ENCODE measurements around the gene WNT7B.
A peak's percentile ranks its signal among the peaks of the same experiment; 100 is the strongest.

The WNT7B gene

GRCh38 chr22:45946805-45947600, 30.0 kb downstream of the WNT7B start:
- H3K9ac ChIP-seq (ENCODE audit: low read depth, low read length, poor library complexity): no peak overlapping the region
- H2BK15ac ChIP-seq (ENCODE audit: low read length): peak overlapping the region; percentile 92
- H2BK5ac ChIP-seq (ENCODE audit: low read length): peak overlapping the region; percentile 66
- H3K4ac ChIP-seq (ENCODE audit: low read length): peak overlapping the region; percentile 66
- no peak for DNase-seq (ENCODE audit: low spot score)
- H2AFZ ChIP-seq (ENCODE audit: low read length): no peak overlapping the region
- H2AK5ac ChIP-seq (ENCODE audit: low read depth, low read length): peak overlapping the region; percentile 82
- peaks cover 5% of the 10 kb centered on the region for H3K79me1 ChIP-seq (ENCODE audit: low read depth, low read length)
- H4K91ac ChIP-seq (ENCODE audit: low read depth, low read length, poor library complexity): no peak overlapping the region
- H3K4me1 ChIP-seq (ENCODE audit: control insufficient read depth in 2 of 2, insufficient read depth in 1 of 2, low read depth in 1 of 2, low read length in 2 of 2): peaks cover 3 to 14% of the 10 kb centered on the region in 2 donors
- H3K14ac ChIP-seq (ENCODE audit: low read length): peak overlapping the region; percentile 71
- WGBS, 2 donors (ENCODE audit: extremely low coverage in 2 of 2, insufficient read length in 2 of 2, insufficient replicate concordance in 1 of 2): no CpG with 5 or more reads among the region's 17 CpGs
- peak overlapping the region; percentile 20 for H3K23ac ChIP-seq (ENCODE audit: low read depth, low read length, poor library complexity)
- H3K27me3 ChIP-seq (ENCODE audit: control insufficient read depth in 3 of 3, insufficient read depth in 3 of 3, low read depth in 1 of 3, low read length in 3 of 3): peaks cover 0 to 3% (median 0%) of the 10 kb centered on the region in 3 experiments
- H3K4me3 ChIP-seq (ENCODE audit: low read length in 2 of 2): no peak overlapping the region
- no peak overlapping the region for H4K8ac ChIP-seq (ENCODE audit: low read depth, low read length)
- H2BK120ac ChIP-seq (ENCODE audit: low read depth, low read length): no peak overlapping the region
- no peaks in the 10 kb centered on the region for H3K36me3 ChIP-seq (replicated peaks in 1 of 2; ENCODE audit: control insufficient read depth in 2 of 2, insufficient read depth in 2 of 2, low read length in 2 of 2)
- H3K27ac ChIP-seq (replicated peaks; ENCODE audit: low read length): no peak overlapping the region
- no peak overlapping the region for H3K4me2 ChIP-seq (ENCODE audit: insufficient read depth, low read length, poor library complexity, severe bottlenecking)
- H3K18ac ChIP-seq (ENCODE audit: low read length): peak overlapping the region; percentile 64
- peak overlapping the region; percentile 58 for H2BK12ac ChIP-seq (ENCODE audit: low read length)
- H3K9me3 ChIP-seq (replicated peaks in 1 of 2; ENCODE audit: control insufficient read depth in 2 of 2, insufficient read depth in 1 of 2, low read depth in 1 of 2, low read length in 2 of 2): peaks cover 0 to 5% of the 10 kb centered on the region in 2 donors

GRCh38 chr22:45945621-45946106, 31.3 kb downstream of the WNT7B start:
- no peaks in the 10 kb centered on the region for H3K36me3 ChIP-seq (replicated peaks in 1 of 2; ENCODE audit: control insufficient read depth in 2 of 2, insufficient read depth in 2 of 2, low read length in 2 of 2)
- peaks cover 0 to 20% of the 10 kb centered on the region in 2 donors for H3K4me1 ChIP-seq (ENCODE audit: control insufficient read depth in 2 of 2, insufficient read depth in 1 of 2, low read depth in 1 of 2, low read length in 2 of 2)
- peak overlapping the region; percentile 49 for H2BK12ac ChIP-seq (ENCODE audit: low read length)
- no peak overlapping the region for H4K8ac ChIP-seq (ENCODE audit: low read depth, low read length)
- no peak overlapping the region for H4K91ac ChIP-seq (ENCODE audit: low read depth, low read length, poor library complexity)
- H2BK120ac ChIP-seq (ENCODE audit: low read depth, low read length): no peak overlapping the region
- no peak overlapping the region for H2BK5ac ChIP-seq (ENCODE audit: low read length)
- no peak overlapping the region for H2AFZ ChIP-seq (ENCODE audit: low read length)
- H3K4ac ChIP-seq (ENCODE audit: low read length): no peak overlapping the region
- no peak overlapping the region for H3K9ac ChIP-seq (ENCODE audit: low read depth, low read length, poor library complexity)
- WGBS, 2 donors (ENCODE audit: extremely low coverage in 2 of 2, insufficient read length in 2 of 2, insufficient replicate concordance in 1 of 2): no CpG with 5 or more reads among the region's 18 CpGs
- H3K23ac ChIP-seq (ENCODE audit: low read depth, low read length, poor library complexity): peak overlapping the region; percentile 60
- peak overlapping the region; percentile 47 for H2BK15ac ChIP-seq (ENCODE audit: low read length)
- peak overlapping the region; percentile 38 for H3K14ac ChIP-seq (ENCODE audit: low read length)
- H3K79me1 ChIP-seq (ENCODE audit: low read depth, low read length): peaks cover 7% of the 10 kb centered on the region
- peaks cover 0 to 2% of the 10 kb centered on the region in 2 donors for H3K9me3 ChIP-seq (replicated peaks in 1 of 2; ENCODE audit: control insufficient read depth in 2 of 2, insufficient read depth in 1 of 2, low read depth in 1 of 2, low read length in 2 of 2)
- no peak overlapping the region for H3K27ac ChIP-seq (replicated peaks; ENCODE audit: low read length)
- peak overlapping the region; percentile 71 for H2AK5ac ChIP-seq (ENCODE audit: low read depth, low read length)
- H3K4me2 ChIP-seq (ENCODE audit: insufficient read depth, low read length, poor library complexity, severe bottlenecking): no peak overlapping the region
- no peak for DNase-seq (ENCODE audit: low spot score)
- H3K27me3 ChIP-seq (ENCODE audit: control insufficient read depth in 3 of 3, insufficient read depth in 3 of 3, low read depth in 1 of 3, low read length in 3 of 3): peaks cover 0 to 6% (median 0%) of the 10 kb centered on the region in 3 experiments
- H3K4me3 ChIP-seq (ENCODE audit: low read length in 2 of 2): no peak overlapping the region
- H3K18ac ChIP-seq (ENCODE audit: low read length): peak overlapping the region; percentile 20

- Histone ChIP-seq H3K4me1 (ENCODE audit: control insufficient read depth in 2 of 2, insufficient read depth in 1 of 2, low read depth in 1 of 2, low read length in 2 of 2) (peaks cover 0 to 20% of the 10 kb centered on the region in 2 donors), H4K8ac (ENCODE audit: low read depth, low read length) (no peak overlapping the region), H2AFZ (ENCODE audit: low read length) (no peak overlapping the region), H2BK5ac (ENCODE audit: low read length) (peak overlapping the region; percentile 55), H3K27me3 (ENCODE audit: control insufficient read depth in 3 of 3, insufficient read depth in 3 of 3, low read depth in 1 of 3, low read length in 3 of 3) (peaks cover 0 to 9% (median 0%) of the 10 kb centered on the region in 3 experiments), H2BK120ac (ENCODE audit: low read depth, low read length) (no peak overlapping the region), H3K4me2 (ENCODE audit: insufficient read depth, low read length, poor library complexity, severe bottlenecking) (no peak overlapping the region), H3K9ac (ENCODE audit: low read depth, low read length, poor library complexity) (peak overlapping the region; percentile 75), H3K4me3 (ENCODE audit: low read length in 2 of 2) (peak overlapping the region in 1 of 2 donors; percentile 62), H2BK15ac (ENCODE audit: low read length) (peak overlapping the region; percentile 91), H3K4ac (ENCODE audit: low read length) (peak overlapping the region; percentile 78), H3K9me3 (replicated peaks in 1 of 2; ENCODE audit: control insufficient read depth in 2 of 2, insufficient read depth in 1 of 2, low read depth in 1 of 2, low read length in 2 of 2) (peaks cover 0 to 2% of the 10 kb centered on the region in 2 donors), H3K36me3 (replicated peaks in 1 of 2; ENCODE audit: control insufficient read depth in 2 of 2, insufficient read depth in 2 of 2, low read length in 2 of 2) (no peaks in the 10 kb centered on the region), H3K27ac (replicated peaks; ENCODE audit: low read length) (no peak overlapping the region), H3K23ac (ENCODE audit: low read depth, low read length, poor library complexity) (peak overlapping the region; percentile 45), H2BK12ac (ENCODE audit: low read length) (peak overlapping the region; percentile 92), H3K14ac (ENCODE audit: low read length) (peak overlapping the region; percentile 99), H3K79me1 (ENCODE audit: low read depth, low read length) (peaks cover 7% of the 10 kb centered on the region), H3K18ac (ENCODE audit: low read length) (peak overlapping the region; percentile 85), H2AK5ac (ENCODE audit: low read depth, low read length) (peak overlapping the region; percentile 99), H4K91ac (ENCODE audit: low read depth, low read length, poor library complexity) (peak overlapping the region; percentile 40)
- no CpG with 5 or more reads among the region's 32 CpGs for WGBS, 2 donors (ENCODE audit: extremely low coverage in 2 of 2, insufficient read length in 2 of 2, insufficient replicate concordance in 1 of 2)
- no peak for DNase-seq (ENCODE audit: low spot score)
Measured at GRCh38 chr22:45942787-45943493, 34.0 kb downstream of the WNT7B start.

All from neuronal stem cell (in vitro differentiated cells).